Measurements from ENCODE around the gene CALM3.

CALM3 gene

DNA sequence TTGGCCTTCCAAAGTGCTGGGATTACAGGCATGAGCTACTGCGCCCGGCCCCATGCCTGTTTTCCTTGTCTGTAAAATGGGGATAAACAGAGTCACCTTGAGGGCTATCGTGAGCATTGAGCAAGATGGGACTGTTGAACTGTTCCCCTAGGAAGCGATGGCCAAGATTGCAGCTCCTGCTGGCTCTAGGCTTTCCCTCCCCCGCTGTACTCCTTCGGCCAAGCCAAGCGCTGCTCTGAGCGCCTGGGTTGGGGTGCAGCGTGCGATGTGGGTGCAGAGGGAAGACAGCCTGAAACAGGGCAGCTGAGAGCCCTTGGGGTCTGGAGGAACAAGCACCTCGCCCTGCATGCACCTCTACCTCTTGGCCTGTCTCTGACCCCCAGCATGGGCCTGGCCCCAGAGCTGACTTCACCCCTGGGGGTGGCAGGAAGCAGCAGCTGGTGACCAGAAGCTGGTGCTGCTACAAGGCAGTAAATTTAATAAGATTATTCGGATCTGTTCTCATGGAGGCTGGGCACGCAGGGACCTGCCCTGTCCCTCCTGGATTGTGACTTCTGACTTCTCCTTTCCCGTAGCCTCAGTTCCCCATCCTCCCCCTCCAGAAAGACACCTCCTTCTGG, 29.6 kb downstream of the CALM3 start:
- Histone ChIP-seq H3K27ac (ENCODE audit: low read length) (no peak overlapping the region), H3K36me3 (ENCODE audit: control insufficient read depth, low read depth, low read length) (no peaks in the 10 kb centered on the region), H3K9me3 (ENCODE audit: control insufficient read depth, low read depth, low read length) (no peaks in the 10 kb centered on the region), H3K9ac (ENCODE audit: low read length) (no peak overlapping the region), H3K4me1 (ENCODE audit: control insufficient read depth, low read depth, low read length) (peaks cover 12% of the 10 kb centered on the region), H3K27me3 (ENCODE audit: control insufficient read depth, insufficient read depth, low read length) (peaks cover 27% of the 10 kb centered on the region), H3K4me3 (ENCODE audit: low read length) (no peak overlapping the region)

DNA sequence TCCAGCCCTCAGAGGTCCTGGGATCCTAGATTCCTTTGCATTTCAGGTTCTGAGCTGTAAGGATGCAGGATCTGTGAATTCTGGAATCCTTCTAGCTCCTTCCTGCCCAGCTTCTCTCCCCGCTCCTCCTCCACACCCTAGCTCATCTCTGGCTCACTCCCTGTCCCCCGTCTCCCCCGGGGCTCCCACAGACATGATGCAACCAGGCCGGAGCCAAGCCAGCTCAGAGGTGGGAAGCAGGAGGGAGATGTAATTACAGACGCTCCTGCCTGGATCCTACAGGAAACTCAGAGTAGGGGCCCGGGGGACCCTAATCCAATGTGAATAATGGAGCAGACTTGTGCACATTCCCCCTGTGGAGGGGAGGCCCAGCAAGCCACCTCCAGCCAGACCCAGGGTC, 30.4 kb downstream of the CALM3 start:
- Histone ChIP-seq H3K27me3 (ENCODE audit: control insufficient read depth, insufficient read depth, low read length) (peaks cover 35% of the 10 kb centered on the region), H3K9ac (ENCODE audit: low read length) (no peak overlapping the region), H3K4me1 (ENCODE audit: control insufficient read depth, low read depth, low read length) (peaks cover 12% of the 10 kb centered on the region), H3K27ac (ENCODE audit: low read length) (no peak overlapping the region), H3K36me3 (ENCODE audit: control insufficient read depth, low read depth, low read length) (no peaks in the 10 kb centered on the region), H3K4me3 (ENCODE audit: low read length) (no peak overlapping the region), H3K9me3 (ENCODE audit: control insufficient read depth, low read depth, low read length) (no peaks in the 10 kb centered on the region)

DNA sequence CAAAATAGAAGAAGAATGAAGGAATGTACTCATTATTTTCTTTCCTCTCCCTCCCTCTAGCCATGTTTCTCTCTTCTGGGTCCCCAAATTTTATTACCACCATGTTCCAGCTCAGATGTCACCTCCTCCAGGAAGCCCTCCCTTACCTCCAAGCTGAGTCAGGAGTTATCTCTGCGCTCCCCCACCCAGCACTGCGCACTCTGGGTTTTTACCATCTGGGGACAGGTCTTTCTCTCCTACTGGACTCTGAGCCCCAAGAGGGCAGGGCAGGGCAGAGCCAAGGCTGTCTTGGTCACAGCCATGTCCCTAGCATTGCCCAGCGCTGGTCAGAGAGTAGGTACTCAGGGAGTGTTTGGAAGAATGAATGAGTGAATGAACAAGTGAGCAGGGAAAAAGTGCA, 32.0 kb downstream of the CALM3 start:
- Histone ChIP-seq H3K27me3 (ENCODE audit: control insufficient read depth, insufficient read depth, low read length) (peaks cover 52% of the 10 kb centered on the region), H3K9me3 (ENCODE audit: control insufficient read depth, low read depth, low read length) (no peaks in the 10 kb centered on the region), H3K4me3 (ENCODE audit: low read length) (no peak overlapping the region), H3K4me1 (ENCODE audit: control insufficient read depth, low read depth, low read length) (peaks cover 12% of the 10 kb centered on the region), H3K9ac (ENCODE audit: low read length) (no peak overlapping the region), H3K36me3 (ENCODE audit: control insufficient read depth, low read depth, low read length) (no peaks in the 10 kb centered on the region), H3K27ac (ENCODE audit: low read length) (no peak overlapping the region)

DNA sequence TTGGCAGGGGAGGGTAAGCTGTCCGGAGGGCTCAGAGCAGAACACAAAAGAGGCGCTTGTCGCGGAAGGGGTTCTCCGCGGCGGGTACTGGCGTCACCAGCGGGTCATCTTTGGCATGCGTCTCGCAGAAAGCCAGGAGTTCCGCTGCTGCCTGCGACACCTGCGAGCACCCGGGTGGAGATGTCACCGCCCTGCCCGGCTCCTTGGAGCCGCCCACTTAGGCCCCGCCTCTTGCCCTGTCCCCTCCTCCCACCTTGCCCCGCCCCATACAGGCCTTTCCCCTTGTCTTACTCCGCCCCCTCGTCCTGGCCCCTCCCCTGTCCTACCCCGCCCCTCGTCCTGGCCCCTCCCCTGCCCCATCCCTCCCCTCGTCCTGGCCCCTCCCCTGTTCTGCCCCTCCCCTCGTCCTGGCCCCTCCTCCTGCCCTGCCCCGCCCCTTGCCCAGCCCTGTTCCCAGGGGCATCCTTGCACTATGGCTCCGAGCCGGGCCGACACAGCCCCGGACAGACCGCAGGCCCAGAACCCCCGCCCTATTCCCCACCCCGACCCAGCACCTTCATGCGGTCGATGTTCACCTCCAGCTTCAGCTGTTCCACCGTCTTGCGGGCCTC, 33.0 kb downstream of the CALM3 start:
- H3K27me3 ChIP-seq (ENCODE audit: control insufficient read depth, insufficient read depth, low read length), result peaks cover 56% of the 10 kb centered on the region

DNA sequence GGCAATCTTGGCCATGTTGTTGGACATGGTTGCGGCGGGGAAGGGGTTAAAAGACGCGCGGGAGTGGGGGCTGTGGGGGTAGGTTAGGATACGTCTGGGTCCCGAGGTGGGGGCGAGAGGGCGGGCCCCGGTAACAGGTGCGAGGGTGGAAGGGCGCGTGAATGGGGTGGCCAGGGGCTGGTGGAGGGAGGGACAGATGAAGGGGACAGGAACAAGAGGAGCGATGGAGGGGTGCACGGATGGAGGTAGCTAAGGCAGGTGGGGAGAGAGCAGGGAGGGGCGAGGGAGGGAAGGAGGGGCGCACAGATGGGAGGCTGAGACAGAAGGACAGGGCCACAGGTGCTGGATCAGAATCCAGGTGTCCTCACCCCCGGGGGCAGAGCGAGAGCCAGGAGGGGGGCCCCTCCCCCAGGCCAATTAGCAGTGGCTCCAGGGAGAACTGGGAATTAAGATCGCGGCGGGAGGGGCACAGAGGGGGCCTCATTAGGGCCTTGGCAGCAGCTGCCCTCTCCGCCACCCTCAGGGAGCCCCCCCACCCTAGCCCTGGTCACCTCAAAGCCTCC, 33.6 kb downstream of the CALM3 start:
- no peaks in the 10 kb centered on the region for H3K9me3 ChIP-seq (ENCODE audit: control insufficient read depth, low read depth, low read length)
- H3K9ac ChIP-seq (ENCODE audit: low read length), result no peak overlapping the region
- no peak overlapping the region for H3K27ac ChIP-seq (ENCODE audit: low read length)
- H3K4me1 ChIP-seq (ENCODE audit: control insufficient read depth, low read depth, low read length), result peaks cover 12% of the 10 kb centered on the region
- H3K4me3 ChIP-seq (ENCODE audit: low read length), result peak overlapping the region; percentile 70
- H3K36me3 ChIP-seq (ENCODE audit: control insufficient read depth, low read depth, low read length), result no peaks in the 10 kb centered on the region
- H3K27me3 ChIP-seq (ENCODE audit: control insufficient read depth, insufficient read depth, low read length), result peaks cover 57% of the 10 kb centered on the region

More for the DNA sequence above, 33.0 kb downstream of the CALM3 start:
- Histone ChIP-seq H3K36me3 (ENCODE audit: control insufficient read depth, low read depth, low read length) (no peaks in the 10 kb centered on the region), H3K9me3 (ENCODE audit: control insufficient read depth, low read depth, low read length) (no peaks in the 10 kb centered on the region), H3K9ac (ENCODE audit: low read length) (no peak overlapping the region), H3K27ac (ENCODE audit: low read length) (no peak overlapping the region), H3K4me3 (ENCODE audit: low read length) (peak overlapping the region; percentile 70), H3K4me1 (ENCODE audit: control insufficient read depth, low read depth, low read length) (peaks cover 12% of the 10 kb centered on the region)

DNA sequence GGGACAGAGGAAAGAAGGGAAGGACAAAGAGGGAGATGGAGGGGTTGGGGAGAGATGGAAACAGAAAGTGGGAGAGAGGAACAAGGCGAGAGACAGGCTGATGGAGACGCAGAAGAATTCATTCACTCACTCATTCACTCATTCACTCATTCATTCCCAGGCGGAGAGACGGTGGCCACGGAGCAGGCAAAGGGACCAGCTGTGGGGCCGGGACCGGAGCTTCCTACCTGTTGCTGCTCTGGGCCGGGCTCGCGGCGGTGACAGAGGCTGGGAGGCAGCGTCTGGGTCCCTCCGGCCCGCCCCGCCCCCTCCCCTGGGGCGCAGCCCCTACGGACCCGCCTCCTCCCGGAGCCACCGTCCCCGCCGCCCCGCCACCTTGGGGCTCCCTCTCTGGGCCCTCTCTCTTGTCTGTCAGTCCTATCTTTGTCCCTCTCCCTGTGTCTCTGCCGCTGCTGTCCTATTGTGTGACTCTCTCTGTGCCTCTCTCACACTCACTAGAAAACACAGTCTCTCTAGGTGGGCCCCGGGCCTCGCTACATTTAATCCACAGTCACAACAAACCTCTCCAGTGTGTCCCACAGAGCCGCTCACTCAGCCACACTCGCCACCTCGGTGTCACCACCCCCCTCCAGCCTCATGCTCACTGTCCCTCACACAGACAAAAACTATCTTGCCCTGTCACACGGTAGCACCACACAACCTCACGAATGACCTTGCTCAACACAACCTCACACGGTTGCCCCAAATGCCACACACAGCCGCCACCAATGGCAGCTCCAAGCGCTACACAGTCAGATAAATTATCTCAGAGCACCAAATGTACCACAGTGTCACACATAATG, 35.0 kb downstream of the CALM3 start, which contains the start of gene GNG8:
Gene GNG8 (minus strand): TSS at position 283 of the 842 bp plus-strand sequence. CDS start 1,520 bp downstream, outside the sequence.
- no peak within 1 kb of the TSS for H3K9ac ChIP-seq (ENCODE audit: low read length)
- H3K36me3 ChIP-seq (ENCODE audit: control insufficient read depth, low read depth, low read length), result no peaks in the 10 kb centered on the region
- H3K27me3 ChIP-seq (ENCODE audit: control insufficient read depth, insufficient read depth, low read length), result peaks cover 68% of the 10 kb centered on the region
- peaks cover 5% of the 10 kb centered on the region for H3K4me1 ChIP-seq (ENCODE audit: control insufficient read depth, low read depth, low read length)
- H3K27ac ChIP-seq (ENCODE audit: low read length), result no peak within 1 kb of the TSS
- no peaks in the 10 kb centered on the region for H3K9me3 ChIP-seq (ENCODE audit: control insufficient read depth, low read depth, low read length)
- H3K4me3 ChIP-seq (ENCODE audit: low read length), result peak within 1 kb of the TSS; percentile 70

DNA sequence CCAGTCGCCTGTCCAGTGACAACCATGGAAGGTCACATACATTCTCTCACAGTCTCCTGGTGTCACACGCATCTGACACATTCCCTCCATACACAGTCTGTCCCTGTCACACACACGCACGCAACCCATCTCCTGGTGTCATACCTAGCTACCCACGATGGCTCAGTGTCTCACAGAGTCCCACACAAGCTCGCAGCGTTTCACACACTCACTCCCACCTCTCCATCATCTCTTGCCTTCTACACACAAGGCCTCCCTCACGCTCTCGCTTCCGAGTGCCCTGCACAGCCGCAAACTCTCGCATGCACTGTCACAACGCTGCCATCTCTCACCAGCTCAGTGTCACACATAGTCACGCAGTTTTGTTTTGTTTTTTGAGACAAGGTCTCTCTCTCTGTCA, 36.1 kb downstream of the CALM3 start:
- no peak overlapping the region for H3K27ac ChIP-seq (ENCODE audit: low read length)
- H3K9me3 ChIP-seq (ENCODE audit: control insufficient read depth, low read depth, low read length), result no peaks in the 10 kb centered on the region
- H3K36me3 ChIP-seq (ENCODE audit: control insufficient read depth, low read depth, low read length), result no peaks in the 10 kb centered on the region
- H3K9ac ChIP-seq (ENCODE audit: low read length), result no peak overlapping the region
- no peak overlapping the region for H3K4me3 ChIP-seq (ENCODE audit: low read length)
- peaks cover 77% of the 10 kb centered on the region for H3K27me3 ChIP-seq (ENCODE audit: control insufficient read depth, insufficient read depth, low read length)
- no peaks in the 10 kb centered on the region for H3K4me1 ChIP-seq (ENCODE audit: control insufficient read depth, low read depth, low read length)

DNA sequence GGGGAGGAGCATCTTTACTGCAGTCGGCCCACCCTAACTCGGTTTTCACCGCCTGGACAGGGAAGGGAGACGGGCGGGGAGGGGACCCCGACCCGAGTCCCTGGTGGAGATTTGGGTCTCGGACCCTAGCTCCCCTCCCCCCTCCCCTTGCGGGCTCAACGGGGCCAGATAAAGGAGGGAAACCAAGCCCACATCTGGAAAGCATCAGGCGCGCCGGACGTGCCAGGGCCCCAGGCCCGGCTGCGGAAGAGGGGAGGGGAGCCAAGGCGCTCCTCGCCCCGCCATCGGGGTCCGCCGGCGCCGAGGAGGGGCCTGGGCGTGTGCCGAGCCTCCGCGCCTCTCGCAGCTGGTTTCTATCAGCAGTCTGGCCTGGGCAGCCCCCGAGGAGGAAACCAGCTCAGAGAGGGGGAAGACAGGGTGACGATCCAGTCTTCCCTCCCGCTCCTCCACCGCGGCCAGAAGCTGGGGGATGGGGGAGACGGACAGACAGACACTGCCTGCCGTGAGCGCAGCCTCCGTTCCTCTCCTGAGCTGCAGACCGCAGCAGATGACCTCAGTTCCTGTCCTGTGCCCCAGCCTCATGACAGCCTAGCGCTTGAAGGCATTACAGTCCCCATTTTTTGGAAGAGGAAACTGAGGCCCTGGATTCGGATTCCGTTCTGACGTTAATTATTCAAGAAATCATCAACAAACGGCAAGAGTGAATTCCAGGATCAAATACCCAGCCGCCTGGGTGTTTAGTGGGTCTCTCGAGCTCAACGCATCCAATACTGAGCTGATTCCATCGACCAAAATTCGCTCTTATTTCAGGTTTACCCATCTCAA, 38.4 kb downstream of the CALM3 start:
- Histone ChIP-seq H3K27me3 (ENCODE audit: control insufficient read depth, insufficient read depth, low read length) (peaks cover 62% of the 10 kb centered on the region), H3K36me3 (ENCODE audit: control insufficient read depth, low read depth, low read length) (no peaks in the 10 kb centered on the region), H3K27ac (ENCODE audit: low read length) (no peak overlapping the region), H3K4me3 (ENCODE audit: low read length) (peak overlapping the region; percentile 56), H3K4me1 (ENCODE audit: control insufficient read depth, low read depth, low read length) (no peaks in the 10 kb centered on the region), H3K9me3 (ENCODE audit: control insufficient read depth, low read depth, low read length) (no peaks in the 10 kb centered on the region), H3K9ac (ENCODE audit: low read length) (no peak overlapping the region)

DNA sequence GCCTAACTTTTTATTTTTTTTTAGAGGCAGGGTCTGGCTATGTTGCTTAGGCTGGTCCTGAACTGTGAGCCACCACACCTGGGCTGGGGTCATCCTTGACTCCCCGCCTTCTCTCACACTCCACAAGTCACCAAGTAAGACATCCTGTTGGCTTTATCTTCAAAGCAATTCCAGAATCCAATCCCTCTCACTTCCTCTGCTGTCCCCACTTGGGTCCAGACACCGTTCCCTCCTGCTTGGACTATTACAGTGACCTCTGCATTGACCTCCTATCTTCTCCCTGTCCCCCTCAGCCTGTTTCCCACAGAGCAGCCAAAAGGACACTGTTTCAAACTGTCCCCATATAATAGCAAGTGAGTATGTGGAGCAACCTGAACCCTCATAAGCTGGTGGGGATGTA, 39.5 kb downstream of the CALM3 start:
- H3K9me3 ChIP-seq (ENCODE audit: control insufficient read depth, low read depth, low read length), result no peaks in the 10 kb centered on the region
- H3K27me3 ChIP-seq (ENCODE audit: control insufficient read depth, insufficient read depth, low read length), result peaks cover 59% of the 10 kb centered on the region
- no peaks in the 10 kb centered on the region for H3K36me3 ChIP-seq (ENCODE audit: control insufficient read depth, low read depth, low read length)
- H3K4me3 ChIP-seq (ENCODE audit: low read length), result no peak overlapping the region
- H3K9ac ChIP-seq (ENCODE audit: low read length), result no peak overlapping the region
- H3K4me1 ChIP-seq (ENCODE audit: control insufficient read depth, low read depth, low read length), result no peaks in the 10 kb centered on the region
- no peak overlapping the region for H3K27ac ChIP-seq (ENCODE audit: low read length)

DNA sequence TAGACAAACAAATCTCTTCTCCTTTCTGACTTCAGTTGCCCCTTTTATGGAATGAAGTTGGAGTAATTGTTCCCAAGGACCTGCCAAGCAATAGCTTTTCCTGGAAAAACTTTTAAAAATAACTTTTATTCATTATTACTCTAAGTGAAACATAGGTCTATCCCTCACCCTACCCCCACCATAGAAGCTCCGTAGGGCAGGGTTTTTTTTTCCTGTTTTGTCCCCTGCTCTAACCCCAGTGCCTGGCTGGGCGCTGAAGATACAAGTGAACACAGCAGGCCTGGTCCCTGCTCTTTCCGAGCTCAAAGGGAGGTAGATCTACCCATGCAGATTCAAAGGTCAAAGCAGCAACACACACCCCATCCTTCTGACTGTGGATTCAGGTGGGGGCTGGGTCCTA, 43.6 kb downstream of the CALM3 start:
- Histone ChIP-seq H3K9me3 (ENCODE audit: control insufficient read depth, low read depth, low read length) (no peaks in the 10 kb centered on the region), H3K27ac (ENCODE audit: low read length) (no peak overlapping the region), H3K27me3 (ENCODE audit: control insufficient read depth, insufficient read depth, low read length) (peaks cover 66% of the 10 kb centered on the region)

DNA sequence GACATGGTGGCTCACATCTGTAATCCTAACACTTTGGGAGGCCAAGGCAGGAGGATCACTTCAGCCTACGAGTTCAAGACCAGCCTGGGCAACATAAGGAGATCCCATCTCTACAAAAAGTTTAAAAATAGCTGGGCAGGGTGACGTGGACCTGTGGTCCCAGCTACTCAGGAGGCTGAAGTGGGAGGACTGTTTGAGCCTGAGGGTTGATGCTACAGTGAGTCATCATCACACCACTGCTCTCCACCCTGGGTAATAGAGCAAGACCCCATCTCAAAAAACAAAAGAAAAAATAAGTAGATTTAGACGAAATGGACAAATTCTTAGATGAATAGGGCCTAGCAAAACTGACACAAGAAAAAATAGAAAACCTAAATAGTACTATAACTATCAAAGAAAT, 45.3 kb downstream of the CALM3 start:
- H3K27ac ChIP-seq (ENCODE audit: low read length), result no peak overlapping the region
- H3K27me3 ChIP-seq (ENCODE audit: control insufficient read depth, insufficient read depth, low read length), result peaks cover 61% of the 10 kb centered on the region
- no peaks in the 10 kb centered on the region for H3K36me3 ChIP-seq (ENCODE audit: control insufficient read depth, low read depth, low read length)
- no peaks in the 10 kb centered on the region for H3K9me3 ChIP-seq (ENCODE audit: control insufficient read depth, low read depth, low read length)
- H3K9ac ChIP-seq (ENCODE audit: low read length), result no peak overlapping the region
- H3K4me3 ChIP-seq (ENCODE audit: low read length), result no peak overlapping the region
- no peaks in the 10 kb centered on the region for H3K4me1 ChIP-seq (ENCODE audit: control insufficient read depth, low read depth, low read length)

More for the DNA sequence above, 43.6 kb downstream of the CALM3 start:
- Histone ChIP-seq H3K36me3 (ENCODE audit: control insufficient read depth, low read depth, low read length) (no peaks in the 10 kb centered on the region), H3K4me1 (ENCODE audit: control insufficient read depth, low read depth, low read length) (no peaks in the 10 kb centered on the region), H3K9ac (ENCODE audit: low read length) (no peak overlapping the region), H3K4me3 (ENCODE audit: low read length) (no peak overlapping the region)
